ENCODE data around the gene NR5A2.

NR5A2 gene

GRCh38 chr1:200107004-200107470 lies 79.5 kb downstream of the NR5A2 start:
- no peak for TF ChIP-seq CTCF (IDR thresholded peaks at IDR 0.05; ENCODE audit: low read depth, low read length)
- TF ChIP-seq POLR2A (IDR thresholded peaks at IDR 0.05; ENCODE audit: extremely low read depth, insufficient read length) = no peak
- TF ChIP-seq MAX (IDR thresholded peaks at IDR 0.05; ENCODE audit: low read depth, low read length) = no peak
- no peak for TF ChIP-seq MYC (IDR thresholded peaks at IDR 0.05; ENCODE audit: low read depth, low read length)
- H3K4me3 ChIP-seq (ENCODE audit: low read depth, low read length) = no peak overlapping the region
- no peak for DNase-seq (ENCODE audit: low read depth)

GRCh38 chr1:200108659-200109058 lies 81.1 kb downstream of the NR5A2 start:
- no peak overlapping the region for H3K4me3 ChIP-seq (ENCODE audit: low read depth, low read length)
- no peak for DNase-seq (ENCODE audit: low read depth)
- TF ChIP-seq MAX (IDR thresholded peaks at IDR 0.05; ENCODE audit: low read depth, low read length) (no peak), POLR2A (IDR thresholded peaks at IDR 0.05; ENCODE audit: extremely low read depth, insufficient read length) (no peak), MYC (IDR thresholded peaks at IDR 0.05; ENCODE audit: low read depth, low read length) (no peak), CTCF (IDR thresholded peaks at IDR 0.05; ENCODE audit: low read depth, low read length) (no peak)

GRCh38 chr1:200112290-200112689 lies 84.8 kb downstream of the NR5A2 start:
- no peak for DNase-seq (ENCODE audit: low read depth)
- TF ChIP-seq POLR2A (IDR thresholded peaks at IDR 0.05; ENCODE audit: extremely low read depth, insufficient read length) (no peak), MYC (IDR thresholded peaks at IDR 0.05; ENCODE audit: low read depth, low read length) (no peak), MAX (IDR thresholded peaks at IDR 0.05; ENCODE audit: low read depth, low read length) (no peak), CTCF (IDR thresholded peaks at IDR 0.05; ENCODE audit: low read depth, low read length) (no peak)
- H3K4me3 ChIP-seq (ENCODE audit: low read depth, low read length) = no peak overlapping the region

- H3K4me3 ChIP-seq (ENCODE audit: low read depth, low read length) = no peak overlapping the region
- TF ChIP-seq MAX (IDR thresholded peaks at IDR 0.05; ENCODE audit: low read depth, low read length) = no peak
- TF ChIP-seq CTCF (IDR thresholded peaks at IDR 0.05; ENCODE audit: low read depth, low read length) = no peak
- TF ChIP-seq MYC (IDR thresholded peaks at IDR 0.05; ENCODE audit: low read depth, low read length) = no peak
- no peak for TF ChIP-seq POLR2A (IDR thresholded peaks at IDR 0.05; ENCODE audit: extremely low read depth, insufficient read length)
- DNase-seq (ENCODE audit: low read depth) = no peak
Measured at GRCh38 chr1:200115532-200115931, 88.0 kb downstream of the NR5A2 start.

GRCh38 chr1:200116324-200116723 lies 88.8 kb downstream of the NR5A2 start:
- no peak for TF ChIP-seq POLR2A (IDR thresholded peaks at IDR 0.05; ENCODE audit: extremely low read depth, insufficient read length)
- no peak for TF ChIP-seq MYC (IDR thresholded peaks at IDR 0.05; ENCODE audit: low read depth, low read length)
- TF ChIP-seq MAX (IDR thresholded peaks at IDR 0.05; ENCODE audit: low read depth, low read length) = no peak
- no peak for TF ChIP-seq CTCF (IDR thresholded peaks at IDR 0.05; ENCODE audit: low read depth, low read length)
- DNase-seq (ENCODE audit: low read depth) = no peak
- H3K4me3 ChIP-seq (ENCODE audit: low read depth, low read length) = no peak overlapping the region

All from NB4 (cell line).